Measurements from ENCODE around the gene EFCAB12.
"Not testable (repeated sequence)": the region's sequence is repeated elsewhere in the genome, so short reads cannot be mapped to it uniquely, and the experiment has no call there.

GRCh38 chr3:129364811-129365210 is 63.6 kb downstream of the EFCAB12 start:
- not testable (repeated sequence) for TF ChIP-seq CTCF (IDR thresholded peaks at IDR 0.05; ENCODE audit: control extremely low read depth in 1 of 3, insufficient read depth in 1 of 3, low read depth in 1 of 3, low read length in 3 of 3); EGR1 (IDR thresholded peaks at IDR 0.05; ENCODE audit: borderline replicate concordance, low read depth, low read length); TAF1 (IDR thresholded peaks at IDR 0.05; ENCODE audit: low read depth, low read length); MAFK (IDR thresholded peaks at IDR 0.05; ENCODE audit: low read depth, low read length); POLR2A (IDR thresholded peaks at IDR 0.05; ENCODE audit: control extremely low read depth in 1 of 2, low read depth in 2 of 2, low read length in 2 of 2)

Measured in H1 (cell line).